ENCODE results near the gene TRPV6. TPM values are rescaled to one million over a fixed set of nuclear protein-coding genes. Genes with fewer than 3 reads are reported as not detected.

Gene TRPV6
- total RNA-seq, 1 donor from 2014 or later: 0.82 TPM

DNA sequence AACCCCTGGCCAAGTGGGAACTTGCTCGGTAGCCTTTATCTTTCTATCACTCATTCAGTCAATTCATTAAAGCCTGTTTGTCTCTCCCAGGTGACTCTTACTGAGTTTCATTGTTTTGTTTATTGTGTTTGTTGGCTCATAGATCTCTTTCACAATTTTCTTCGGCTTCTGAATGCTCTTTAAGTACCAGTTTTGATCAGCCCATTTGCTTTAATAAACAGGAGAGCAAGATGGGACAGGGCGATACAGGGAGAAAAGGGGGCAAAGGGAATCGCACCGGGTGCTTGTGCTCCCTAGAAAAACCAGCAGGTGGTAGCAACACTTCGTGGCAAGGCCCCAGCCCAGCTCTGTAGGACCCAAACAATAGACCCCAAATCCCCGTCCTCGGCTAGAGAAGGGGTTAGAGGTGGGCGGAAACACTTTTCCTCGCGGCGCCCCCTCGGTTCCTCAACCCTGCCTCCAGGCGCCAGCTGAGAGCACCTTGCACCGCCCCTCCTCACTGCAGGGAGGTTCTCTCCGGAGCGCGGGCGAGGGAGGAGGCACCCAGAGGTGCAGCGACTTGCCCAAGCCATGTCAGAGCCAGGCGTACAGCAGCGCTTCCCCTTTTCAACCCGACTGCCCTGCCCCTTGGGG lies 31.7 kb downstream of the TRPV6 start:
- peak; percentile 86 for DNase-seq

DNA sequence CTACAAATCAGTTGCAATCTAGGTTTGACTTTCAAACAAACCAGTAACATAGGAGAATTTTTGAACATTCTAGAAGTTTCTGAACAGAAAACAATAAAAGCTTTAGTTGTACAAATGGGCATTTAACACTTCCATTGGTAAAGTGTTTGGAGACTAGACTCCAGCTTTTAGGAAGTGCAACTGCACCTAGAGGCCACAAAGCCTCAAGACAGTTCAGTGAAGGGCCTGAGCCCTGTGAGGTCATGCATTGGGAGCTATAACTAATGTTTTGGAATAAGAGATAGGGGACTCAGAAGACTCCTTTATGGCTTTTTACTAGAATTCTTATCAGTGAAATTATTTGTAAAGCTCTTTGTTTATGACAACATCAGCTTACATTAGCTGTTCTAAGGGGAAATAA lies 33.6 kb downstream of the TRPV6 start:
- DNase-seq: no peak

DNA sequence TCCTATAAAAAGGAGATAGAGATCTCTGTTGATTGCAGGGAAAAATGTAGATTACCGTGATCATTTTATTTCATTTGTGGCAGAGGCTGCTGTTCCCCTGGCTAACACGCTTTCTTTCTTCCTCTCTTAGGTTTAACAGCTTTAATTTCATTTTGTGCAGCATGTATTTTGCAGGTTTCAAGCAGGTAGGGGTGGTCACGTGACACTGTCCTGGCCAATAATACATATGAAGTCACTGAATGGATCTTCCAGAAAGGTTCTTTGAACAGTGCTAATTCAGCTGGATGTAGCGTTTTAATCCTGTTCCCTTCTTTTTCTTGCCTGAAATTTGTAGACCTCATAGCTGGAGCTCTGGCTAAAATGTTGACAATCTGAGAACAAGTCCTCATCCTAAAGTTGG lies 34.3 kb downstream of the TRPV6 start:
- no peak for DNase-seq

DNA sequence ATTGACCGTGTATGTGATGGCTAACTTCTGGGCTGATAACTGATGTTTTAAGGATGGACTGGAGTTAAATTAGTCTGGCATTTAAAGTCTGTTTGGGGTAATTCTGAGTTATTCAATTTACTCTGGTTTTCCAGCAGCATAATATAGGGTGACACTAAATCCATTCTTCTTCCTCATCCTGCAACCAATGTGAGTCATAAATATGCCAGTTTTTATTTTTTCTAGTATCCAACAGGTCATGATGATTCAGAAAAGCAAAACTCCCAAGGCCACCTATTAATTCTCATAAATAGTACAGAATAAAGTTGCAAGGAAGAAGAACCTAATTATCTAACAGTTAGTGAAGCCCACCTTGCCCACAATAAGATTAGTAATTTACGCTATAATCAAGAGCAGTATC lies 38.2 kb downstream of the TRPV6 start:
- DNase-seq: no peak

DNA sequence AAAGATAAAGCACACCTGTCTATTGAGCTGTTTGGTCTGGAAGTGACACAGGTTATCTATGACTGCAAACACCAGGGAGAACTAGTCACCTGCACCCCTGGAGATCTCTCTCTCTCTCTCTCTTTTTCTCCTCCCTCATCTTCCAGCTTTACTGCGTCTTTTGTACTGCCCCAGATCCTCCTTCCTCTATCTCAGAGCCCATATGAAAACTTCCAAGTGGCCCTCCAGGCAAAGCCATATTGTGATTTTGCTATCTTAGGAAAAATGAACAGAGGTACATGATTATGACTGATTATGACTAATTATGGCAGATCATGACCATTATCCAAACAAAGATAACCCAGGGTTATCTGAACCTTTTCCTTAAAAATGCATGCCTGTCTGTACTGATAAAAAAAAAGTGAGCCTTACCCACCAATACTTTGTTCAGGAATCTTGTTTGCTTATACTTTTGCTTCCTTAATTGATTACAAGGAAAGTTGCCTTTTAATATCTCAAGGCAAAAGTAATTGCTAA lies 43.2 kb downstream of the TRPV6 start:
- DNase-seq: no peak

DNA sequence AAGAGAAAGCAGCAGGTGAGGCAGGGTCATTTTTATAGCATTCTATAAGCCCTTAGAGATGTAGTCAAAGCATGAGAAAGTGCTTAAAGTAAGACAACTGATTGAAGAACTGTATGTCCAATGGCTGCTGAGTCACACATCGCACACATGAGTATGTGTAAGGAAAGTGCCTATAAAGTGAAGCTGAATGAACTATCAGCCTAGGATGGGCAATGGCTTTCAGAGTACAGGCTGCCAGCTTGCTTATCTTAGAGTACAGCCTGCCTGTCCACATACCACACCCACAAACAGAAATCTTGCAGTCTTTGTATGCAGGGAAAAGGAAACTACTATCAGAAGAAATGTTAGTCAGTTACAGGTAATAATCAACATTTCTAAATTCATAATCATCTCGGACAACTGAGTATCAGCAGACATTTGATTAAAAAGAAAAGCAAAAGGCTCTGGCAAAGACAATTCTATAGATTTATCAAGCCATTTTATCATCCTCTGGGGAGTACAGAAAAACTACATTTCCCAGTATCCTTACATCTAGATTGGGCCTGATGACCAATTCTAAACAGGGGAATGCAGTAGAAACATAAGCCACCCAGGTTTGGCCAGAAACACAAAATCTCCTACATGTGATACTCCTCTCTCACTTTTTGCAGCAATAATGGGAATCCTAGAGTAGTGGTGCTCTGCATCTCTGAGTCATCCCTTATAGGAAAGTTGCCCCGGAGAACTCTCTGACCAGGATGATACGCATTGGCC lies 46.9 kb downstream of the TRPV6 start:
- no peak for DNase-seq

- no peak for DNase-seq
Observed at GRCh38 chr7:142836426-142836825, 49.1 kb downstream of the TRPV6 start.

DNA sequence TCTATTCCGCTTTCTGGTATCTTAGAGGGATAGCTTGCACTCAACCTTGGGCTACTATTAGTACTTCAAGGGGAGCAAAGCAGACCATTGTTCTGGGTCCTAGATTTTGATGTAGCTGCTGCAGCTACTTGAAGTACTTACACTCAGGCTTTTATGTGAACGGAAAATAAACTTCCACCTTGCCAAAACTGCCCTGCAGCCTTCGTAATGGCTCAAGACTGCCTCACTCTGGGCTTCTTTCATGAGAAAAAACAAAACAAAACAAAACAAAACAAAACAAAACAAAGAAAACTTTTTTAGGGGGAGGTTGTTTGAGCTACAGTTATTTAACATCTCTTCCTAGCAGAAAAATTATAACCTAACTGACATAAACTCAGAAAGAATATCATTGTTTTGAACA lies 50.1 kb downstream of the TRPV6 start:
- DNase-seq: no peak

- no peak for DNase-seq
Observed at GRCh38 chr7:142833174-142834048, 52.1 kb downstream of the TRPV6 start.

- DNase-seq: no peak
Observed at GRCh38 chr7:142832417-142832816, 53.1 kb downstream of the TRPV6 start.

DNA sequence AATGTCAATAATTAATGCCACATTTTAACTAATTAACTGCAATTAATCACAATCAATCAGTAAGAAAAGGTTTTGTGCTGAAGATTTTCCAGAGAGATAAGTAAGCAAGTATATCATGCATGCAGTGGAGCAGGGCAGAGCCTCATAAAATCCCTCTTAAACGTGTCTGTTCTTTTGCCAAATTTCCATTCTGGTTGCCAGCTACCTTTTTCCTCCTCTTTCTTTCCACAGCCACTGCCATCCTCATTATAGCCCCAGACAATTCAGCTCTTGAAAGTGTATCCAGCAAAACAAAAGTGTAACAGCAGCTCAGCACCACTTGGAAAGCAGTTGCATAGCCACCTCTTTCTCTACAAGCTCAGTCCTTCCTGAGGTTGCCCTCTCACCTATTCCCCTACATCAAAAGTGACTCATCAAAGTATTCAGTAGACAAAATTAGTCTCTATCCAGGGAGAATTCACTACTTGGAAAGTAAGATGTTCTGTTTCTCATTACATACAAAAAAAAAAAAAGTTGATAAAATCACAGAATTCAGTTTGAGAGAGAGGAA lies 57.5 kb downstream of the TRPV6 start:
- DNase-seq: no peak

DNA sequence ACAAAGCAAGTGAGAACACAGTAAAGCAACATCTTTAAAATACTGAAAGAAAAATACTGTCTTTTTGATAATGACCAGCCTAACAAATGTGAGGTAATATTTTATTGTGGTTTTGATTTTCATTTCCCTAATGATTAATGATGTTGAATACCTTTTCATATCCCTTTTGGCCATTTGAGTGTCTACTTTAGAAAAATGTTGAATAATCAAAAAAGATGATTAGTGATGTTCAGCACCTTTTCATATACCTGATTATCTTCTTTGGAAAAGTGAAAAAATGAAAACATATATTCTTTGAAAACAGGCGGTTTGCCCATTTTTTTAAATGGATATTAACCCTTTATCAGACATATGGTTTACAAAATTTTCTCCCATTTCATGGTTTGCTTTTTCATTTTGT lies 62.8 kb downstream of the TRPV6 start:
- no peak for DNase-seq

Other genes starting within 250 kb of the TRPV6 start
- not detected for gene PRSS1, start 136.3 kb downstream of the TRPV6 start, total RNA-seq
- gene PRSS2, start 114.8 kb downstream of the TRPV6 start, total RNA-seq: not detected
- gene EPHB6, start 30.7 kb downstream of the TRPV6 start, total RNA-seq: 15.9 TPM
- 0.21 TPM for gene TRPV5, start 48.0 kb upstream of the TRPV6 start, total RNA-seq
- not detected for gene LLCFC1, start 53.7 kb upstream of the TRPV6 start, total RNA-seq
- gene KEL, start 76.6 kb upstream of the TRPV6 start, total RNA-seq: 1.6 TPM
- 0.41 TPM for gene OR9A2, start 141.4 kb upstream of the TRPV6 start, total RNA-seq
- not detected for gene OR6V1, start 166.6 kb upstream of the TRPV6 start, total RNA-seq
- gene PIP, start 246.3 kb upstream of the TRPV6 start, total RNA-seq: 11.3 TPM

All from tongue (tissue), 2 donors.